K562 (cell line): ENCODE data around the gene KAZN. TPM values are rescaled to one million over a fixed set of nuclear protein-coding genes. Genes with fewer than 3 reads are reported as not detected.
A peak's percentile ranks its signal among the peaks of the same experiment; 100 is the strongest.

Experiments used
- ATAC-seq: fragments of 200-7000 bp; cut with Tn5 transposase; 3 replicates; pipeline ENCODE4 v1.9.1; 2020; ENCODE audit warnings: moderate library complexity
- BruUV-seq: library from RNA; stranded (reverse); fragments of 400-500 nt; replicated peaks from 2 replicates; lab custom pipeline; 2021; lab: Mats Ljungman, UMichigan
- CTCF ChIA-PET: fragments of 300-600 bp; formaldehyde crosslinking; extraction: SDS; loops from one replicate; lab custom pipeline; 2021; ENCODE audit warnings: low intra/inter-chr PET ratio; lab: Yijun Ruan, JAX
- POLR2A ChIA-PET: fragments of 300-600, 350-650 bp; sonication (Branson Sonifier 250); formaldehyde crosslinking; extraction: SDS; loops from one replicate; lab custom pipeline; 2021; ENCODE audit warnings: antibody characterized with exemption, inconsistent platforms; lab: Yijun Ruan, JAX
- DNase-seq, 4 experiments: peaks; one replicate each; pipeline versions ENCODE4 v3.0.0 to v3.0.0-alpha.2; 2011 to 2018; ENCODE audit warnings: low spot score in 3 of 4, mixed read lengths in 3 of 4; ENCODE audit errors: extremely low read depth in 1 of 4
- FAIRE-seq: peaks from 2 replicates; lab custom pipeline; 2011; peaks lifted over from hg19 to GRCh38; lab: Jason Lieb, UNC
- H2AFZ ChIP-seq: 2 replicates; pipeline ENCODE4 v1.6.0; 2011; ENCODE audit warnings: low read depth, low read length, control low read depth, inconsistent platforms
- H3K27ac ChIP-seq: fragments of 200-600 bp; 3 replicates; pipeline ENCODE4 v1.8.0; 2011; ENCODE audit warnings: low read depth, mild to moderate bottlenecking, control low read depth, inconsistent platforms, low read length, moderate library complexity, mixed read lengths; ENCODE audit errors: extremely low read depth
- H3K27me3 ChIP-seq, 2 experiments: fragments of 300-600 bp in 1 of 2; 2 replicates in 1 of 2; 3 replicates in 1 of 2; pipeline versions ENCODE4 v1.6.0 to v1.8.0; 2011; ENCODE audit warnings: inconsistent platforms in 2 of 2, low read length in 2 of 2, mild to moderate bottlenecking in 1 of 2, mixed read lengths in 1 of 2, moderate library complexity in 1 of 2; ENCODE audit not compliant: control insufficient read depth in 2 of 2, insufficient read depth in 2 of 2
- H3K36me3 ChIP-seq: fragments of 300-600 bp; 3 replicates; pipeline ENCODE4 v1.8.0; 2011; ENCODE audit warnings: mild to moderate bottlenecking, low read length, inconsistent platforms; ENCODE audit not compliant: control insufficient read depth, insufficient read depth
- H3K4me1 ChIP-seq, 2 experiments: fragments of 200-600 bp in 1 of 2; replicated peaks in 1 of 2; 2 replicates in 1 of 2; 3 replicates in 1 of 2; pipeline versions ENCODE4 v1.5.1 to v1.8.0; 2011; ENCODE audit warnings: inconsistent platforms in 2 of 2, low read length in 2 of 2, mild to moderate bottlenecking in 1 of 2, mixed read lengths in 1 of 2, moderate library complexity in 1 of 2; ENCODE audit not compliant: control insufficient read depth in 2 of 2, insufficient read depth in 2 of 2
- H3K4me2 ChIP-seq: 2 replicates; pipeline ENCODE4 v1.6.1; 2011; ENCODE audit warnings: low read length, control low read depth, inconsistent platforms, mixed read lengths; ENCODE audit not compliant: insufficient read depth
- H3K4me3 ChIP-seq: fragments of 200-600 bp; sonication (generic), shearing (Covaris generic); 2 replicates; pipeline ENCODE4 v1.5.1; 2016; ENCODE audit warnings: control low read depth, inconsistent platforms
- H3K79me2 ChIP-seq: fragments of 200-600 bp; 3 replicates; pipeline ENCODE4 v1.8.0; 2011; ENCODE audit warnings: low read length, inconsistent platforms; ENCODE audit not compliant: control insufficient read depth, insufficient read depth
- H3K9ac ChIP-seq, 2 experiments: 2 replicates each; pipeline versions ENCODE4 v1.6.0 to v1.6.1; 2011; ENCODE audit warnings: low read depth in 2 of 2, low read length in 2 of 2, control low read depth in 1 of 2, inconsistent platforms in 1 of 2, mild to moderate bottlenecking in 1 of 2, mixed read lengths in 1 of 2; ENCODE audit not compliant: insufficient read depth in 1 of 2
- H3K9me1 ChIP-seq: one replicate; pipeline ENCODE4 v1.6.0; 2011; ENCODE audit warnings: inconsistent platforms, mild to moderate bottlenecking, low read length, moderate library complexity; ENCODE audit not compliant: control insufficient read depth, insufficient read depth
- H3K9me3 ChIP-seq: replicated peaks from 2 replicates; pipeline ENCODE4 v1.5.1; 2011; ENCODE audit warnings: low read depth, low read length, inconsistent platforms; ENCODE audit not compliant: control insufficient read depth, insufficient read depth
- H4K20me1 ChIP-seq: replicated peaks from 2 replicates; pipeline ENCODE4 v1.6.1; 2011; ENCODE audit warnings: low read length, inconsistent platforms, mixed read lengths; ENCODE audit not compliant: control insufficient read depth, insufficient read depth
- ELK3 ChIP-seq: fragments of 450-650 bp; formaldehyde crosslinking; IDR thresholded peaks from 2 replicates; pipeline ENCODE4 v1.4.0; 2020; ENCODE audit warnings: mild to moderate bottlenecking
- HMG20A ChIP-seq: fragments of 450-650 bp; formaldehyde crosslinking; conservative IDR thresholded peaks from 2 replicates; pipeline ENCODE4 v1.4.0; 2020; ENCODE audit warnings: mild to moderate bottlenecking, mixed read lengths
- KLF1 ChIP-seq: fragments of 450-650 bp; IDR thresholded peaks from 2 replicates; pipeline ENCODE4 v1.6.1; 2016; ENCODE audit warnings: missing genetic modification characterization, missing compliant biosample characterization
- MED1 ChIP-seq: sonication (generic); formaldehyde crosslinking; IDR thresholded peaks from 2 replicates; pipeline ENCODE4 v1.8.1; 2023; ENCODE audit warnings: missing genetic modification reagents, borderline replicate concordance
- NFE2 ChIP-seq: IDR thresholded peaks from 2 replicates; pipeline ENCODE4 v1.6.1; 2014; ENCODE audit warnings: antibody characterized with exemption, low read depth
- PKNOX1 ChIP-seq: fragments of 450-650 bp; IDR thresholded peaks from 2 replicates; pipeline ENCODE4 v1.6.1; 2016
- POLR2H ChIP-seq: IDR thresholded peaks from 2 replicates; pipeline ENCODE4 v1.6.1; 2016; ENCODE audit warnings: missing genetic modification characterization, low read depth, mild to moderate bottlenecking, control low read depth, missing compliant biosample characterization, moderate library complexity
- RAD51 ChIP-seq: fragments of 450-650 bp; IDR thresholded peaks from 2 replicates; pipeline ENCODE4 v1.7.1; 2016; ENCODE audit warnings: low read depth, mild to moderate bottlenecking, borderline replicate concordance
- SLC30A9 ChIP-seq: fragments of 250-450 bp; sonication (Bioruptor Pico); IDR thresholded peaks from 2 replicates; pipeline ENCODE4 v1.8.0; 2022; ENCODE audit warnings: mild to moderate bottlenecking, moderate library complexity
- USF1 ChIP-seq: sonication (generic); formaldehyde crosslinking; IDR thresholded peaks from 2 replicates; pipeline ENCODE4 v1.9.0; 2022; ENCODE audit warnings: mild to moderate bottlenecking, missing genetic modification reagents
- USF2 ChIP-seq: sonication (generic); formaldehyde crosslinking; IDR thresholded peaks from 2 replicates; pipeline ENCODE4 v1.5.0; 2020; ENCODE audit warnings: missing genetic modification reagents
- WHSC1 ChIP-seq: IDR thresholded peaks from one replicate; pipeline ENCODE4 v1.6.1; 2012; ENCODE audit warnings: low read length, control low read depth, inconsistent platforms
- ZNF277 ChIP-seq: fragments of 250-450 bp; sonication (Bioruptor Pico); IDR thresholded peaks from 2 replicates; pipeline ENCODE4 v1.8.0; 2022; ENCODE audit warnings: inconsistent platforms, mild to moderate bottlenecking, moderate library complexity, borderline replicate concordance
- ZNF639 ChIP-seq, 2 experiments: fragments of 200-800 bp in 1 of 2; sonication (Bioruptor generic) in 1 of 2; sonication (generic) in 1 of 2; formaldehyde crosslinking in 1 of 2; IDR thresholded peaks in 1 of 2; conservative IDR thresholded peaks in 1 of 2; 2 replicates each; pipeline versions ENCODE4 v1.5.0 to v1.6.1; 2016 to 2020; ENCODE audit warnings: missing compliant biosample characterization in 1 of 2, missing genetic modification characterization in 1 of 2, missing genetic modification reagents in 1 of 2
- WGBS: fragments of 100-300 bp; shearing (Covaris generic); methylation state at CpG from one replicate; pipeline ENCODE4 v1.1.6; 2016; ENCODE audit warnings: low coverage, mixed read lengths; ENCODE audit not compliant: insufficient coverage; ENCODE audit errors: missing lambda C conversion rate; 5-methylcytosine and 5-hydroxymethylcytosine counted together
- in situ Hi-C: fragments of 300-500 bp; cut with MboI; formaldehyde crosslinking; loops from 4 replicates; pipeline ENCODE4 v1.15.0; 2018; ENCODE audit warnings: inconsistent platforms, mixed read lengths
- intact Hi-C: fragments of 100-400 bp; cut with micrococcal nuclease; formaldehyde crosslinking; loops from 2 replicates; pipeline ENCODE4 v1.14.2; 2022
- polyA plus RNA-seq, 8 experiments: library from polyadenylated mRNA; depleted of rRNA in 4 of 8; stranded (reverse) in 5 of 8; unstranded in 3 of 8; fragments of >200 nt; fragmentation: Nextera tagmentation in 2 of 8; fragmentation: Illumina TruSeq in 1 of 8; extraction: Ambion mirVana in 2 of 8; extraction: Trizol in 1 of 8; gene quantifications; 2 replicates each; pipeline versions ENCODE4 v1.2.1 to v1.2.3, GENCODE V29; 2011 to 2014; ENCODE audit warnings: inconsistent platforms in 1 of 8, missing spikeins in 1 of 8
- total RNA-seq, 7 experiments: library from RNA; depleted of rRNA in 6 of 7; stranded (reverse); fragments of >200 nt in 6 of 7; fragmentation: Illumina TruSeq in 2 of 7; extraction: Trizol in 2 of 7; gene quantifications; 2 replicates each; pipeline versions ENCODE4 v1.2.1 to v1.2.3, GENCODE V29; 2011 to 2021; ENCODE audit warnings: low replicate concordance in 1 of 7

KAZN gene
- total and polyA plus RNA-seq, 9 of the 15 experiments (the other 6 are each of a cell fraction or from before 2014, with no cell fraction given): 2.1 to 21.6 (median 5.4) TPM

DNA sequence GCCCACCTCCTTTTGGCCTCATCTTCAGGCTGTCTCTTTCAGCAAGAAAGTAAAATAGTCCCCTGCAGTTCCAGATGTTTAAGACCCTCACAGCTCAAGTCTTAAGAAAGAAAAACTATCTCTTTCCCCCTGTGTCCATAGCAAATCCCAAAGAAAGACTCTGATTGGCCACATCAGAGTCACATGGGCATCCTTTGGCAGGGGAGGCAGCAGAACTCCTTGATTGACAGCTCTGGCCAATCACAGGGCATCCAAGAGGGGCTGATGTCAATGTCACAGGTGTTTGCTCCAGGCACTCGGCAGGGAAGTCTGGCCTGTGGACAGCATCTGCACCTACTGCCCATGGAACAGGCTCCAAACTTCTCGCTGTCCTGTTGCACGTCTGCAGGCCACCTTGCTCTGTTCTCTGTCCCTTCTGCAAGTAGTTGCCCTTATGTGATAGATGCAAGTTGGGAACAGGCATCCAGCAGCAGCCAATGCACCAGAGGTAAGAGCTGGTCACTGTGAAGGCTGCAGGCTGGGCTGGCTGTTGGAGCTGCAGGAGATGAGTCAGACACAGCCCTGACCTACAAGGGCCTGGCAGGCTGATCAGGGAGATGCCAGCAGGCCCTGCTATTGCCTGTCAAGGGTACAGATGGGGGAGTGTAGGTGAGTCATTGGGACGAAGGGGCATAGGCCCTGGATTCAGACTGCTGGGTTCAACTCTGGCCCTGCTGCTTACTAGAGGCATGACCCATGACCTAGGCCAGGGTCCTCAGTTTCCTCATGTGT is 458.2 kb downstream of the KAZN start:
- POLR2A ChIA-PET: interaction anchor here (0.6 to 0.8 kb wide), 3 partner anchors 13 to 175 kb away, joined by 3 read pairs; no protein-coding TSS in a partner anchor
- FAIRE-seq (no peak), DNase-seq (peak in 3 of 4 experiments; percentile 34 to 41 (median 34)), ATAC-seq (no peak)
- CTCF ChIA-PET: no interaction called here
- Histone ChIP-seq H3K4me1 (no peaks in the 10 kb centered on the region; a peak in 1 of 5 replicates), H3K9ac (no peak overlapping the region), H2AFZ (no peak overlapping the region), H3K27me3 (no peaks in the 10 kb centered on the region), H3K36me3 (peaks cover 25% of the 10 kb centered on the region), H3K4me3 (no peak overlapping the region), H3K27ac (no peak overlapping the region), H3K79me2 (no peaks in the 10 kb centered on the region), H3K9me3 (no peaks in the 10 kb centered on the region), H3K4me2 (no peak overlapping the region), H4K20me1 (no peaks in the 10 kb centered on the region), H3K9me1 (no peaks in the 10 kb centered on the region)
- 72% methylated on average over 4 of the region's 4 CpGs for WGBS
- in situ Hi-C loops: no loop called here
- BruUV-seq: no TSS peak
- intact Hi-C loops: no loop called here
- peak; percentile 67 for TF ChIP-seq USF2 (CRISPR knock-in tag)
- TF ChIP-seq SLC30A9: no peak
- TF ChIP-seq POLR2H (tag): no peak
- no peak for TF ChIP-seq ZNF277
- TF ChIP-seq RAD51: peak; percentile 43; the same call in 1 of the 2 replicates
- TF ChIP-seq ZNF639 (CRISPR knock-in tag; conservative IDR thresholded peaks at IDR 0.05 in 1 of 2, IDR thresholded peaks at IDR 0.05 in 1 of 2): no peak
- peak; percentile 79 for TF ChIP-seq USF1 (CRISPR knock-in tag)
- no peak for TF ChIP-seq MED1 (CRISPR knock-in tag)
- TF ChIP-seq KLF1 (tag): no peak
- no peak for TF ChIP-seq WHSC1
- TF ChIP-seq NFE2: no peak
- no peak for TF ChIP-seq HMG20A
- TF ChIP-seq ELK3 (CRISPR knock-in tag): no peak
- peak; percentile 86 for TF ChIP-seq PKNOX1
